HCT116 (cell line): ENCODE data around the gene CARMIL1. TPM values are rescaled to one million over a fixed set of nuclear protein-coding genes. Genes with fewer than 3 reads are reported as not detected.

Experiments
- ATAC-seq: fragments of 200-7000 bp; cut with Tn5 transposase; 2 replicates; pipeline ENCODE4 v1.9.1; 2020; ENCODE audit warnings: mild to moderate bottlenecking, moderate library complexity
- BruUV-seq: library from RNA; stranded (reverse); fragments of 400-500 nt; replicated peaks from 2 replicates; lab custom pipeline; 2021; lab: Mats Ljungman, UMichigan
- CTCF ChIA-PET: fragments of 300-600 bp; sonication (Branson Sonifier 250); formaldehyde crosslinking; loops from one replicate; lab custom pipeline; 2021; ENCODE audit warnings: antibody characterized with exemption; lab: Charles Lee
- POLR2A ChIA-PET: fragments of 300-600, 350-600 bp; sonication (Branson Sonifier 250); formaldehyde crosslinking; loops from one replicate; lab custom pipeline; 2021; ENCODE audit warnings: antibody characterized with exemption; lab: Charles Lee
- RAD21 ChIA-PET, 2 experiments: fragments of 300-600 bp; sonication (Branson Sonifier 250); formaldehyde crosslinking; loops; one replicate each; lab custom pipeline; 2023; ENCODE audit warnings: low total read pairs in 2 of 2; ENCODE audit not compliant: uncharacterized antibody in 2 of 2, unreplicated experiment in 2 of 2, low non-redundant PET in 1 of 2; lab: Charles Lee
- DNase-seq: peaks from one replicate; pipeline ENCODE4 v3.0.0-alpha.2; 2010; ENCODE audit warnings: low read depth, low spot score
- H2AFZ ChIP-seq: fragments of 200-600 bp; shearing (Covaris generic), sonication (generic); 2 replicates; pipeline ENCODE4 v1.6.1; 2017; ENCODE audit warnings: low read depth, mixed run types, mixed read lengths, antibody characterized with exemption, low read length; ENCODE audit not compliant: poor library complexity, severe bottlenecking
- H3K27ac ChIP-seq: 2 replicates; pipeline ENCODE4 v1.5.1; 2012; ENCODE audit warnings: low read depth, low read length
- H3K27me3 ChIP-seq: fragments of 200-600 bp; sonication (generic); 2 replicates; pipeline ENCODE4 v1.6.1; 2016; ENCODE audit warnings: mixed run types, low read length, mixed read lengths; ENCODE audit not compliant: insufficient read depth
- H3K36me3 ChIP-seq, 2 experiments: fragments of 200-500 bp in 1 of 2; fragments of 200-600 bp in 1 of 2; sonication (Bioruptor generic) in 1 of 2; sonication (generic) in 1 of 2; 2 replicates each; pipeline versions ENCODE4 v1.5.1 to v1.6.1; 2014 to 2016; ENCODE audit warnings: low read length in 2 of 2, inconsistent platforms in 1 of 2, mixed read lengths in 1 of 2, mixed run types in 1 of 2; ENCODE audit not compliant: insufficient read depth in 2 of 2, control insufficient read depth in 1 of 2
- H3K4me1 ChIP-seq, 2 experiments: fragments of 200-600 bp in 1 of 2; sonication (generic) in 1 of 2; 2 replicates each; pipeline versions ENCODE4 v1.5.1 to v1.6.1; 2012 to 2017; ENCODE audit warnings: low read length in 2 of 2, inconsistent platforms in 1 of 2, mild to moderate bottlenecking in 1 of 2, mixed read lengths in 1 of 2, mixed run types in 1 of 2, moderate library complexity in 1 of 2; ENCODE audit not compliant: insufficient read depth in 2 of 2, control insufficient read depth in 1 of 2
- H3K4me2 ChIP-seq: fragments of 200-600 bp; sonication (generic); 2 replicates; pipeline ENCODE4 v1.6.1; 2017; ENCODE audit warnings: mixed run types, low read length, mixed read lengths
- H3K4me3 ChIP-seq, 2 experiments: fragments of 200-600 bp in 1 of 2; sonication (generic) in 1 of 2; replicated peaks in 1 of 2; 2 replicates each; pipeline ENCODE4 v1.5.1; 2011 to 2016; ENCODE audit warnings: low read length in 2 of 2, control low read depth in 1 of 2, low read depth in 1 of 2, mild to moderate bottlenecking in 1 of 2, mixed read lengths in 1 of 2, mixed run types in 1 of 2
- H3K79me2 ChIP-seq: fragments of 200-600 bp; sonication (generic); 2 replicates; pipeline ENCODE4 v1.6.1; 2017; ENCODE audit warnings: mild to moderate bottlenecking, mixed run types, low read length, moderate library complexity, mixed read lengths; ENCODE audit not compliant: insufficient read depth
- H3K9ac ChIP-seq: fragments of 200-600 bp; sonication (generic); 2 replicates; pipeline ENCODE4 v1.6.1; 2016; ENCODE audit warnings: low read length, mixed read lengths
- H3K9me2 ChIP-seq: fragments of 200-600 bp; sonication (generic), shearing (Covaris generic); 2 replicates; pipeline ENCODE4 v1.6.1; 2017; ENCODE audit warnings: mixed run types, mild to moderate bottlenecking, moderate library complexity; ENCODE audit not compliant: insufficient read depth
- H3K9me3 ChIP-seq, 2 experiments: fragments of 200-500 bp in 1 of 2; fragments of 200-600 bp in 1 of 2; sonication (Bioruptor generic) in 1 of 2; sonication (generic) in 1 of 2; 2 replicates each; pipeline ENCODE4 v1.6.1; 2014 to 2017; ENCODE audit warnings: low read length in 2 of 2, mixed read lengths in 2 of 2, inconsistent platforms in 1 of 2, low read depth in 1 of 2, mild to moderate bottlenecking in 1 of 2, mixed run types in 1 of 2, moderate library complexity in 1 of 2; ENCODE audit not compliant: control insufficient read depth in 1 of 2, insufficient read depth in 1 of 2
- H4K20me1 ChIP-seq: fragments of 200-600 bp; sonication (generic), shearing (Covaris generic); 2 replicates; pipeline ENCODE4 v1.6.1; 2017; ENCODE audit warnings: mixed run types, mild to moderate bottlenecking, moderate library complexity; ENCODE audit not compliant: insufficient read depth
- ATF3 ChIP-seq: IDR thresholded peaks from 2 replicates; pipeline ENCODE4 v1.6.1; 2012
- ELF1 ChIP-seq: IDR thresholded peaks from 2 replicates; pipeline ENCODE4 v1.6.1; 2012; ENCODE audit warnings: low read depth, borderline replicate concordance
- EZH2phosphoT487 ChIP-seq: fragments of 200-600 bp; IDR thresholded peaks from 2 replicates; pipeline ENCODE4 v1.6.1; 2018; ENCODE audit warnings: antibody characterized with exemption, borderline replicate concordance
- JUND ChIP-seq: IDR thresholded peaks from 2 replicates; pipeline ENCODE4 v1.6.1; 2012
- MAX ChIP-seq: IDR thresholded peaks from 2 replicates; pipeline ENCODE4 v1.6.1; 2012
- RAD21 ChIP-seq: IDR thresholded peaks from 2 replicates; pipeline ENCODE4 v1.6.1; 2012; ENCODE audit warnings: low read depth, mild to moderate bottlenecking
- SP1 ChIP-seq: IDR thresholded peaks from 2 replicates; pipeline ENCODE4 v1.6.1; 2012; ENCODE audit warnings: low read depth
- intact Hi-C: fragments of 100-400 bp; cut with micrococcal nuclease; formaldehyde crosslinking; loops from 2 replicates; pipeline ENCODE4 v1.10.0; 2022
- total RNA-seq: library from RNA; stranded (reverse); gene quantifications from one replicate; pipeline ENCODE4 v1.2.1, GENCODE V29; 2021; ENCODE audit not compliant: unreplicated experiment
- TF ChIP-seq, protein P1 (sequence below), 3 experiments: fragments of 200-600 bp in 1 of 3; sonication (generic) in 1 of 3; IDR thresholded peaks in 2 of 3; conservative IDR thresholded peaks in 1 of 3; 2 replicates each; pipeline ENCODE4 v1.5.1; 2012 to 2017; ENCODE audit warnings: low read depth in 2 of 3, low read length in 2 of 3, antibody characterized with exemption in 1 of 3, borderline replicate concordance in 1 of 3, control low read depth in 1 of 3, mild to moderate bottlenecking in 1 of 3, mixed read lengths in 1 of 3, mixed run types in 1 of 3, moderate library complexity in 1 of 3; ENCODE audit not compliant: insufficient read depth in 1 of 3

The CARMIL1 gene
- total RNA-seq, 1 experiment from 2014 or later, result 21.7 TPM

GRCh38 chr6:25403150-25403549 lies 124.0 kb downstream of the CARMIL1 start:
- TF ChIP-seq MAX (no peak), ELF1 (no peak), RAD21 (no peak), JUND (no peak), SP1 (no peak), EZH2phosphoT487 (no peak)
- TF ChIP-seq, protein P1, sequence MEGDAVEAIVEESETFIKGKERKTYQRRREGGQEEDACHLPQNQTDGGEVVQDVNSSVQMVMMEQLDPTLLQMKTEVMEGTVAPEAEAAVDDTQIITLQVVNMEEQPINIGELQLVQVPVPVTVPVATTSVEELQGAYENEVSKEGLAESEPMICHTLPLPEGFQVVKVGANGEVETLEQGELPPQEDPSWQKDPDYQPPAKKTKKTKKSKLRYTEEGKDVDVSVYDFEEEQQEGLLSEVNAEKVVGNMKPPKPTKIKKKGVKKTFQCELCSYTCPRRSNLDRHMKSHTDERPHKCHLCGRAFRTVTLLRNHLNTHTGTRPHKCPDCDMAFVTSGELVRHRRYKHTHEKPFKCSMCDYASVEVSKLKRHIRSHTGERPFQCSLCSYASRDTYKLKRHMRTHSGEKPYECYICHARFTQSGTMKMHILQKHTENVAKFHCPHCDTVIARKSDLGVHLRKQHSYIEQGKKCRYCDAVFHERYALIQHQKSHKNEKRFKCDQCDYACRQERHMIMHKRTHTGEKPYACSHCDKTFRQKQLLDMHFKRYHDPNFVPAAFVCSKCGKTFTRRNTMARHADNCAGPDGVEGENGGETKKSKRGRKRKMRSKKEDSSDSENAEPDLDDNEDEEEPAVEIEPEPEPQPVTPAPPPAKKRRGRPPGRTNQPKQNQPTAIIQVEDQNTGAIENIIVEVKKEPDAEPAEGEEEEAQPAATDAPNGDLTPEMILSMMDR (IDR thresholded peaks at IDR 0.05 in 2 of 3, conservative IDR thresholded peaks at IDR 0.05 in 1 of 3; ENCODE audit: borderline replicate concordance in 1 of 3, insufficient read depth in 1 of 3, low read depth in 2 of 3, low read length in 2 of 3), result no peak
- TF ChIP-seq, all 23 proteins: peak for 0
- Histone ChIP-seq H3K27me3 (no peaks in the 10 kb centered on the region), H3K79me2 (peaks cover 13% of the 10 kb centered on the region; the same call in 1 of the 2 replicates), H3K9ac (no peak overlapping the region), H3K27ac (no peak overlapping the region), H2AFZ (no peak overlapping the region), H3K4me1 (no peaks in the 10 kb centered on the region), H4K20me1 (no peaks in the 10 kb centered on the region), H3K9me3 (no peaks in the 10 kb centered on the region), H3K9me2 (no peaks in the 10 kb centered on the region), H3K36me3 (no peaks in the 10 kb centered on the region), H3K4me3 (no peak overlapping the region), H3K4me2 (no peak overlapping the region)
- POLR2A ChIA-PET, result no interaction called here
- RAD21 ChIA-PET, result no interaction called here
- DNase-seq, result no peak
- no peak for ATAC-seq
- no TSS peak for BruUV-seq
- intact Hi-C loops, result no loop called here
- CTCF ChIA-PET, result no interaction called here

DNA sequence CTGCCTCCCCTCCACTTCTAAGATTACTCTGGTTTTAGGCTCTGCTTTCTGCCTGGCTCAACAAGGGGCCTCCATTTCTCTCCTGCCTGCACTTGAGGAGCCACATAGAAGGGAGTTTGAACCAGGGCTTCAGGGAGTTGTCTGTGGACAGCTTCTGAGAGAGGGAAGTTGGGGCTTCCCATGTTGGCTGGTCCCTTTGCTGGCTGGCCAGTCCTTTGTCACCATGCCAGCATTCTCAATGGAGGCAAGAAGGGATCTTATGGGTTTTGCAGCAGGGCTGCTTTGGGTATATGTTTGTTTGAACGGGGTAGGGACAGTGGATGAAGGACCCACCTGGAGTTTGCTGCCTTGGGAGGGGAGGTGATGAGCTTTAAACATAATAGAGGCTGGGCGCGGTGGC lies 124.9 kb downstream of the CARMIL1 start:
- no TSS peak for BruUV-seq
- ATAC-seq, result no peak
- ChIA-PET RAD21 (no interaction called here), CTCF (no interaction called here), POLR2A (no interaction called here)
- Histone ChIP-seq H3K27ac (no peak overlapping the region), H3K4me2 (no peak overlapping the region), H4K20me1 (no peaks in the 10 kb centered on the region), H3K4me1 (no peaks in the 10 kb centered on the region), H3K9ac (no peak overlapping the region), H2AFZ (no peak overlapping the region), H3K27me3 (no peaks in the 10 kb centered on the region), H3K9me2 (no peaks in the 10 kb centered on the region), H3K9me3 (no peaks in the 10 kb centered on the region), H3K79me2 (peaks cover 13% of the 10 kb centered on the region; the same call in 1 of the 2 replicates), H3K36me3 (no peaks in the 10 kb centered on the region), H3K4me3 (no peak overlapping the region)
- no peak for DNase-seq
- no peak for TF ChIP-seq ATF3
- intact Hi-C loops, result no loop called here
